CD4-positive, CD25-positive, alpha-beta regulatory T cell (primary cell): ENCODE results near the gene AGAP1. TPM values are rescaled to one million over a fixed set of nuclear protein-coding genes. Genes with fewer than 3 reads are reported as not detected.

ENCODE experiments used
- ATAC-seq, 2 donors: fragments of 150-1000 bp; cut with Tn5 transposase; one replicate each; pipeline ENCODE4 v1.10.0; 2021; ENCODE audit warnings: low read depth in 2 of 2, moderate number of reproducible peaks in 2 of 2, moderate library complexity in 1 of 2
- DNase-seq, 3 donors: peaks; one replicate each; pipeline versions ENCODE4 v3.0.0 to v3.0.0-alpha.2; 2012 to 2022; ENCODE audit warnings: mixed read lengths in 1 of 3
- H3K27ac ChIP-seq: one replicate; pipeline ENCODE4 v1.7.0; 2013; ENCODE audit warnings: mild to moderate bottlenecking, low read length; ENCODE audit not compliant: insufficient read depth, poor library complexity, severe bottlenecking
- H3K27me3 ChIP-seq: one replicate; pipeline ENCODE4 v1.7.0; 2013; ENCODE audit warnings: low read length; ENCODE audit not compliant: control insufficient read depth, insufficient read depth
- H3K36me3 ChIP-seq: one replicate; pipeline ENCODE4 v1.7.0; 2013; ENCODE audit warnings: mild to moderate bottlenecking, low read length, moderate library complexity; ENCODE audit not compliant: control insufficient read depth, insufficient read depth
- H3K4me1 ChIP-seq: 2 replicates; pipeline ENCODE4 v1.7.0; 2013; ENCODE audit warnings: mild to moderate bottlenecking, low read length; ENCODE audit not compliant: insufficient read depth, control insufficient read depth, poor library complexity, severe bottlenecking
- H3K4me3 ChIP-seq: one replicate; pipeline ENCODE4 v1.7.0; 2013; ENCODE audit warnings: low read depth, mild to moderate bottlenecking, low read length, moderate library complexity
- H3K9me3 ChIP-seq, 2 experiments: 1 replicate in 1 of 2; 2 replicates in 1 of 2; pipeline ENCODE4 v1.7.0; 2013; ENCODE audit warnings: low read length in 2 of 2, mild to moderate bottlenecking in 1 of 2, moderate library complexity in 1 of 2; ENCODE audit not compliant: control insufficient read depth in 2 of 2
- H3K27ac Mint-ChIP-seq, 3 donors: one replicate each; pipeline ENCODE4 v1.8.0; 2020 to 2022; ENCODE audit warnings: mild to moderate bottlenecking in 3 of 3, mixed read lengths in 3 of 3, moderate library complexity in 2 of 3
- H3K27me3 Mint-ChIP-seq: one replicate; pipeline ENCODE4 v1.8.0; 2022; ENCODE audit warnings: mild to moderate bottlenecking, mixed read lengths
- H3K36me3 Mint-ChIP-seq: one replicate; pipeline ENCODE4 v1.8.0; 2020; ENCODE audit warnings: mixed read lengths
- H3K4me1 Mint-ChIP-seq, 4 donors: one replicate each; pipeline ENCODE4 v1.8.0; 2020 to 2022; ENCODE audit warnings: mixed read lengths in 4 of 4, mild to moderate bottlenecking in 1 of 4
- H3K4me3 Mint-ChIP-seq, 4 donors: one replicate each; pipeline ENCODE4 v1.8.0; 2020 to 2022; ENCODE audit warnings: mild to moderate bottlenecking in 4 of 4, mixed read lengths in 4 of 4, moderate library complexity in 3 of 4
- H3K9me3 Mint-ChIP-seq, 7 donors: one replicate each; pipeline ENCODE4 v1.8.0; 2020 to 2022; ENCODE audit warnings: mixed read lengths in 7 of 7, mild to moderate bottlenecking in 3 of 7, moderate library complexity in 2 of 7
- polyA plus RNA-seq, 4 donors: library from polyadenylated mRNA; unstranded; fragments of 300-500 nt; fragmentation: Illumina TruSeq; gene quantifications; one replicate each; pipeline ENCODE4 v1.2.3, GENCODE V29; 2021
- total RNA-seq: library from RNA; stranded (reverse); gene quantifications from one replicate; pipeline ENCODE4 v1.2.3, GENCODE V29; 2022

The AGAP1 gene
- total and polyA plus RNA-seq, 5 donors from 2014 or later: 0.99 TPM; not detected in 4

GRCh38 chr2:236105955-236106607 lies 612.2 kb downstream of the AGAP1 start:
- H3K4me3 ChIP-seq: no peak overlapping the region
- H3K9me3 Mint-ChIP-seq: peaks cover 0 to 2% (median 1%) of the 10 kb centered on the region in 7 donors
- no peak overlapping the region for H3K27ac Mint-ChIP-seq
- H3K36me3 ChIP-seq: no peaks in the 10 kb centered on the region
- no peak for DNase-seq
- no peak overlapping the region for H3K4me3 Mint-ChIP-seq
- no peaks in the 10 kb centered on the region for H3K27me3 ChIP-seq
- peaks cover 11% of the 10 kb centered on the region for H3K27me3 Mint-ChIP-seq
- no peaks in the 10 kb centered on the region for H3K36me3 Mint-ChIP-seq
- H3K9me3 ChIP-seq: no peaks in the 10 kb centered on the region
- ATAC-seq: no peak
- H3K4me1 Mint-ChIP-seq: no peaks in the 10 kb centered on the region
- H3K27ac ChIP-seq: no peak overlapping the region
- H3K4me1 ChIP-seq: no peaks in the 10 kb centered on the region

- ATAC-seq: no peak
- no peaks in the 10 kb centered on the region for H3K36me3 Mint-ChIP-seq
- H3K27me3 ChIP-seq: no peaks in the 10 kb centered on the region
- H3K4me1 ChIP-seq: no peaks in the 10 kb centered on the region
- no peaks in the 10 kb centered on the region for H3K36me3 ChIP-seq
- H3K4me3 ChIP-seq: no peak overlapping the region
- no peak overlapping the region for H3K27ac ChIP-seq
- peaks cover 11% of the 10 kb centered on the region for H3K27me3 Mint-ChIP-seq
- no peak for DNase-seq
- no peaks in the 10 kb centered on the region for H3K9me3 ChIP-seq
- H3K27ac Mint-ChIP-seq: no peak overlapping the region
- peaks cover 0 to 2% (median 1%) of the 10 kb centered on the region in 7 donors for H3K9me3 Mint-ChIP-seq
- no peak overlapping the region for H3K4me3 Mint-ChIP-seq
- no peaks in the 10 kb centered on the region for H3K4me1 Mint-ChIP-seq
These were observed 612.9 kb downstream of the AGAP1 start for GRCh38 chr2:236106761-236107160.

GRCh38 chr2:236107536-236107935 lies 613.7 kb downstream of the AGAP1 start:
- Histone ChIP-seq H3K36me3 (no peaks in the 10 kb centered on the region), H3K27ac (no peak overlapping the region), H3K27me3 (no peaks in the 10 kb centered on the region), H3K4me1 (no peaks in the 10 kb centered on the region), H3K4me3 (no peak overlapping the region), H3K9me3 (no peaks in the 10 kb centered on the region)
- Mint-ChIP-seq H3K4me1 (peaks cover 0 to 2% (median 0%) of the 10 kb centered on the region in 4 donors), H3K4me3 (no peak overlapping the region), H3K27ac (no peak overlapping the region), H3K27me3 (peaks cover 11% of the 10 kb centered on the region), H3K9me3 (peaks cover 0 to 3% (median 1%) of the 10 kb centered on the region in 7 donors), H3K36me3 (no peaks in the 10 kb centered on the region)
- no peak for ATAC-seq
- DNase-seq: no peak

GRCh38 chr2:236107942-236108625 lies 614.2 kb downstream of the AGAP1 start:
- no peak overlapping the region for H3K4me3 Mint-ChIP-seq
- H3K9me3 Mint-ChIP-seq: peaks cover 0 to 2% (median under 1%) of the 10 kb centered on the region in 7 donors
- H3K27me3 Mint-ChIP-seq: peaks cover 9% of the 10 kb centered on the region
- H3K9me3 ChIP-seq: no peaks in the 10 kb centered on the region
- no peak overlapping the region for H3K4me3 ChIP-seq
- DNase-seq (no peak), ATAC-seq (no peak)
- H3K27ac Mint-ChIP-seq: no peak overlapping the region
- H3K4me1 ChIP-seq: no peaks in the 10 kb centered on the region
- no peaks in the 10 kb centered on the region for H3K27me3 ChIP-seq
- H3K27ac ChIP-seq: no peak overlapping the region
- peaks cover 0 to 2% (median 0%) of the 10 kb centered on the region in 4 donors for H3K4me1 Mint-ChIP-seq
- H3K36me3 Mint-ChIP-seq: no peaks in the 10 kb centered on the region
- no peaks in the 10 kb centered on the region for H3K36me3 ChIP-seq

- no peaks in the 10 kb centered on the region for H3K9me3 ChIP-seq
- H3K4me3 ChIP-seq: no peak overlapping the region
- H3K36me3 ChIP-seq: no peaks in the 10 kb centered on the region
- no peaks in the 10 kb centered on the region for H3K27me3 ChIP-seq
- Mint-ChIP-seq H3K4me1 (peaks cover 0 to 2% (median 0%) of the 10 kb centered on the region in 4 donors), H3K27ac (no peak overlapping the region), H3K4me3 (no peak overlapping the region), H3K36me3 (no peaks in the 10 kb centered on the region), H3K27me3 (peaks cover 7% of the 10 kb centered on the region), H3K9me3 (peaks cover 0 to 2% (median 0%) of the 10 kb centered on the region in 7 donors)
- H3K4me1 ChIP-seq: no peaks in the 10 kb centered on the region
- ATAC-seq (no peak), DNase-seq (no peak)
- no peak overlapping the region for H3K27ac ChIP-seq
These were observed 615.2 kb downstream of the AGAP1 start for GRCh38 chr2:236109061-236109460.

- ATAC-seq (no peak), DNase-seq (no peak)
- Mint-ChIP-seq H3K4me3 (no peak overlapping the region), H3K36me3 (no peaks in the 10 kb centered on the region), H3K27me3 (peaks cover 10% of the 10 kb centered on the region), H3K9me3 (peaks cover 0 to 2% (median 0%) of the 10 kb centered on the region in 7 donors), H3K4me1 (peaks cover 0 to 2% (median 0%) of the 10 kb centered on the region in 4 donors), H3K27ac (no peak overlapping the region)
- Histone ChIP-seq H3K4me1 (no peaks in the 10 kb centered on the region), H3K36me3 (no peaks in the 10 kb centered on the region), H3K27me3 (no peaks in the 10 kb centered on the region), H3K27ac (no peak overlapping the region), H3K9me3 (no peaks in the 10 kb centered on the region), H3K4me3 (no peak overlapping the region)
These were observed 615.6 kb downstream of the AGAP1 start for GRCh38 chr2:236109473-236109872.

- Mint-ChIP-seq H3K4me1 (peaks cover 0 to 2% (median 0%) of the 10 kb centered on the region in 4 donors), H3K27ac (no peak overlapping the region), H3K9me3 (peaks cover 0 to 2% (median 0%) of the 10 kb centered on the region in 7 donors), H3K4me3 (no peak overlapping the region), H3K27me3 (peaks cover 12% of the 10 kb centered on the region), H3K36me3 (no peaks in the 10 kb centered on the region)
- H3K36me3 ChIP-seq: no peaks in the 10 kb centered on the region
- H3K9me3 ChIP-seq: no peaks in the 10 kb centered on the region
- H3K27me3 ChIP-seq: no peaks in the 10 kb centered on the region
- no peak for DNase-seq
- H3K4me3 ChIP-seq: no peak overlapping the region
- no peaks in the 10 kb centered on the region for H3K4me1 ChIP-seq
- no peak for ATAC-seq
- H3K27ac ChIP-seq: no peak overlapping the region
These were observed 618.6 kb downstream of the AGAP1 start for GRCh38 chr2:236112466-236112865.
